ENCODE data around the gene RTN4RL2. TPM values are rescaled to one million over a fixed set of nuclear protein-coding genes. Genes with fewer than 3 reads are reported as not detected.
"Not testable (repeated sequence)": the region's sequence is repeated elsewhere in the genome, so short reads cannot be mapped to it uniquely, and the experiment has no call there.

Gene RTN4RL2
- total RNA-seq, 1 experiment from 2014 or later, result 0.90 TPM

DNA sequence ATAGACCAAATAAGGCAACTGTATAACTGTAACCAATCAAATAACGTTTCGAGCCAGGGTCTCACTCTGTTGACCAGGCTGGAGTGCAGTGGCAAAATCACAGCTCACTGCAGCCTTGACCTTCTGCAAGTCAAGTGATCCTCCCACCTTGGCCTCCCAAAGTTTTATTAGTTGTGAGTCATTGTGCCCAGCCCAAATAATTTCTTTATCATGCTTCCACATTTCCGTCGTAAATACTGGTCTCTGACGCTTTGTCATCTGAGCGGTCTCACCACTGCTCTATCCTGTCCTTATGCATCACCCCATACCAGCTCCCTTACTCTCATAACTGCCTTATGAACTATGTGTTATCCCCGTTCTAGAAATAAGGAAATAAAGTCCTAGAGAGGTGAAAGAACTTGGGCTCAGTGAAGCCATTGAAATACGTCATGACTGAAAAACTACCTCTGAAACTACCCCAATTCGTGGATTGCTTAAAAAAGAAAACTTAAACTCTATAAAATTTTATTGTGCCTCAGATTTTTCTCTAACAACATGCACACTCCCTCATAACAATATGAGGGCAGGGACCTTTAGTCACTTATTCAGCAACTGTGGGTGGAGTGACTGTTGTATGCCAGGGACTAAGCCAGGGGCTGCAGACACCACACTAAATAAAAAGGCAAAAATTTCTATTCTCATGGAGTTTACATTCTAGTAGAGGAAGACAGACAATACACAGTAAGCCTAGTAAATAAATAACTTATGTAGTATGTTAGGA is 15.8 kb upstream of the RTN4RL2 start:
- Histone ChIP-seq H3K4me3 (ENCODE audit: low read depth in 2 of 2, low read length in 2 of 2) (no peak overlapping the region), H3K27me3 (ENCODE audit: control insufficient read depth, insufficient read depth, low read length) (no peaks in the 10 kb centered on the region), H3K27ac (ENCODE audit: low read length) (no peak overlapping the region), H3K9me3 (ENCODE audit: control insufficient read depth, insufficient read depth, low read depth, low read length) (no peaks in the 10 kb centered on the region), H3K36me3 (ENCODE audit: control insufficient read depth, insufficient read depth, low read length) (no peaks in the 10 kb centered on the region), H3K4me1 (ENCODE audit: control insufficient read depth, insufficient read depth, low read length) (no peaks in the 10 kb centered on the region)
- POLR2A ChIA-PET, result no interaction called here
- TF ChIP-seq POLR2AphosphoS5 (IDR thresholded peaks at IDR 0.05; ENCODE audit: low read depth, low read length) (no peak), SIN3A (IDR thresholded peaks at IDR 0.05; ENCODE audit: borderline replicate concordance, insufficient read depth, low read depth, low read length) (no peak), REST (IDR thresholded peaks at IDR 0.05; ENCODE audit: insufficient read depth in 1 of 2, low read depth in 2 of 2, low read length in 1 of 2) (no peak), TCF7L2 (IDR thresholded peaks at IDR 0.05; ENCODE audit: low read depth, low read length) (no peak)
- TF ChIP-seq, protein P1, sequence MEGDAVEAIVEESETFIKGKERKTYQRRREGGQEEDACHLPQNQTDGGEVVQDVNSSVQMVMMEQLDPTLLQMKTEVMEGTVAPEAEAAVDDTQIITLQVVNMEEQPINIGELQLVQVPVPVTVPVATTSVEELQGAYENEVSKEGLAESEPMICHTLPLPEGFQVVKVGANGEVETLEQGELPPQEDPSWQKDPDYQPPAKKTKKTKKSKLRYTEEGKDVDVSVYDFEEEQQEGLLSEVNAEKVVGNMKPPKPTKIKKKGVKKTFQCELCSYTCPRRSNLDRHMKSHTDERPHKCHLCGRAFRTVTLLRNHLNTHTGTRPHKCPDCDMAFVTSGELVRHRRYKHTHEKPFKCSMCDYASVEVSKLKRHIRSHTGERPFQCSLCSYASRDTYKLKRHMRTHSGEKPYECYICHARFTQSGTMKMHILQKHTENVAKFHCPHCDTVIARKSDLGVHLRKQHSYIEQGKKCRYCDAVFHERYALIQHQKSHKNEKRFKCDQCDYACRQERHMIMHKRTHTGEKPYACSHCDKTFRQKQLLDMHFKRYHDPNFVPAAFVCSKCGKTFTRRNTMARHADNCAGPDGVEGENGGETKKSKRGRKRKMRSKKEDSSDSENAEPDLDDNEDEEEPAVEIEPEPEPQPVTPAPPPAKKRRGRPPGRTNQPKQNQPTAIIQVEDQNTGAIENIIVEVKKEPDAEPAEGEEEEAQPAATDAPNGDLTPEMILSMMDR (IDR thresholded peaks at IDR 0.05), result no peak
- ATAC-seq (peak; percentile 69), DNase-seq (ENCODE audit: low read depth, low spot score) (peak; percentile 45)
- intact Hi-C loops (cut with micrococcal nuclease; ENCODE audit: unreplicated experiment), result no loop called here
- in situ Hi-C loops (cut with HindIII; ENCODE audit: low pct_unique_long_range_greater_than_20kb, low sequenced_read_pairs), result no loop called here
- no TSS peak for BruUV-seq (replicated peaks)
- CTCF ChIA-PET, result interaction anchor here (1.3 kb wide), 1 partner anchor 13 kb away, joined by 4 read pairs; no protein-coding TSS in a partner anchor

DNA sequence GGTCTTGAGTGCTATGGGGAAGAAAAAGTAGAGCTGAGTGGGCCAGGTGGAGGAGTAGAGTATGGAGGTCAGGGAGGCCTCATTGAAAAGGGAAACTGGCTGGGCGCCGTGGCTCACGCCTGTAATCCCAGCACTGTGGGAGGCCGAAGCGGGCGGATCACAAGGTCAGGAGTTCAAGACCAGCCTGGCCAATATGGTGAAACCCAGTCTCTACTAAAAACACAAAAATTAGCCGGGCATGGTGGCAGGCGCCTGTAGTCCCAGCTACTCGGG is 15.3 kb upstream of the RTN4RL2 start:
- H3K4me3 ChIP-seq (ENCODE audit: low read depth in 2 of 2, low read length in 2 of 2); ATAC-seq; BruUV-seq (replicated peaks); H3K36me3 ChIP-seq (ENCODE audit: control insufficient read depth, insufficient read depth, low read length); H3K27me3 ChIP-seq (ENCODE audit: control insufficient read depth, insufficient read depth, low read length); H3K4me1 ChIP-seq (ENCODE audit: control insufficient read depth, insufficient read depth, low read length); in situ Hi-C loops (cut with HindIII; ENCODE audit: low pct_unique_long_range_greater_than_20kb, low sequenced_read_pairs); POLR2A ChIA-PET; H3K9me3 ChIP-seq (ENCODE audit: control insufficient read depth, insufficient read depth, low read depth, low read length); H3K27ac ChIP-seq (ENCODE audit: low read length); intact Hi-C loops (cut with micrococcal nuclease; ENCODE audit: unreplicated experiment); DNase-seq (ENCODE audit: low read depth, low spot score): not testable (repeated sequence)
- CTCF ChIA-PET, result interaction anchor here (1.3 kb wide), 1 partner anchor 13 kb away, joined by 4 read pairs; no protein-coding TSS in a partner anchor

- ATAC-seq (no peak), DNase-seq (ENCODE audit: low read depth, low spot score) (no peak)
- Histone ChIP-seq H3K9me3 (ENCODE audit: control insufficient read depth, insufficient read depth, low read depth, low read length) (no peaks in the 10 kb centered on the region), H3K27me3 (ENCODE audit: control insufficient read depth, insufficient read depth, low read length) (no peaks in the 10 kb centered on the region; the same call in 1 of the 2 replicates), H3K27ac (ENCODE audit: low read length) (no peak overlapping the region), H3K4me3 (ENCODE audit: low read depth in 2 of 2, low read length in 2 of 2) (no peak overlapping the region), H3K4me1 (ENCODE audit: control insufficient read depth, insufficient read depth, low read length) (no peaks in the 10 kb centered on the region), H3K36me3 (ENCODE audit: control insufficient read depth, insufficient read depth, low read length) (no peaks in the 10 kb centered on the region)
- TF ChIP-seq POLR2AphosphoS5 (IDR thresholded peaks at IDR 0.05; ENCODE audit: low read depth, low read length) (no peak), SIN3A (IDR thresholded peaks at IDR 0.05; ENCODE audit: borderline replicate concordance, insufficient read depth, low read depth, low read length) (no peak), TCF7L2 (IDR thresholded peaks at IDR 0.05; ENCODE audit: low read depth, low read length) (no peak), REST (IDR thresholded peaks at IDR 0.05; ENCODE audit: insufficient read depth in 1 of 2, low read depth in 2 of 2, low read length in 1 of 2) (no peak)
- TF ChIP-seq, protein P1 (IDR thresholded peaks at IDR 0.05), result no peak
- intact Hi-C loops (cut with micrococcal nuclease; ENCODE audit: unreplicated experiment), result no loop called here
- ChIA-PET CTCF (no interaction called here), POLR2A (no interaction called here)
- no TSS peak for BruUV-seq (replicated peaks)
- in situ Hi-C loops (cut with HindIII; ENCODE audit: low pct_unique_long_range_greater_than_20kb, low sequenced_read_pairs), result no loop called here
These were observed 14.3 kb upstream of the RTN4RL2 start for GRCh38 chr11:57446055-57446454.
